ENCODE measurements around the gene SRC. TPM values are rescaled to one million over a fixed set of nuclear protein-coding genes. Genes with fewer than 3 reads are reported as not detected.

The SRC gene
- polyA plus RNA-seq, 1 of the 3 experiments (the other 2 are of a cell fraction): 23.8 TPM

DNA sequence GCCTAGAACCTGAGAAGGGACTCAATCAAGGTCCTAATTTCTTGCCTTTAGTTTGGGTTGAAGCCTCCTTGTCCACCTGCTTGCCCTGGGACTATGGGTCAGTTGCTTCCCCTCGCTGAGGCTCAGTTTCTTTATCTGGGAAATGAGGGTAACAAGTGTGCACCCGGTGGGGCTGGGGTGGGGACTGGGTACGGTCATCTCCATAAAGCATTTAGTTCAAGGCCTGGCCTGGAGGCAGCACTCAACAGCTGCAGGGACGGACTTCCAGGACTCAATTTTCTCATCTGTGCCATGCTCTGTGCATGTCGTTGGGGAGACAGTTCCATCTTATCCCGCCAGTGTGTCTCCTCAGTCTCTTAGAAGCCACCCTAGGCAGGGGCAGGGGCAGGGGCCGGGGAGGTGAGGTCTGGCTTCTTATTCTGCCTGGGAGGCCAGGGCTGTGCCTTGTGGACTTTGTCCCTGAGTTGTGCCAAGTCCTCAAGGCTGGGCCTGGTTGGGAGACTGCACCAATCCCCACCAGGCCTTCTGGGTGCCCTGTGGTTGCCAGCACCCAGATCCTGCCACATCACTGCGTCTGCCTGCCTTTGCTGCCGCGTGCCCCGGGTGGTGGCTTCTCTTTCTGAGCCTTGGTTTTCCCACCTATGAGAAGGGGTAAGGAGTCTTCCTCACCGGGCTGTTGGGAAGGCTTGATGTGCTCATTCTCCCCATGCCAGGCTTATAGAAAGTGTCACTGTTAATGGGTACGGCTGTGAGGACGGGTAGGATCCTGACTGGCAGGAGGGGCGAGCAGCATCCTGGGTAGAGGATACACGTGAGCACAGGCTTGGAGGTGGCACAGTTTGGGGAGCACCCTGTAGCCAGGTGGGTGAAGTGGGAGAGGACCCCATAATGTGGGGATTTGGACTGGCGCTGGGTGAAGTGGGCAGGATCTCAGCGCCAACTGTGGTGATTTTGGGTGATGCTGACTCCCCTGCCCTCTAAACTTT is 8.6 kb downstream of the SRC start:
- no peaks in the 10 kb centered on the region for H3K9me3 ChIP-seq
- H3K9ac ChIP-seq: no peak overlapping the region
- no peaks in the 10 kb centered on the region for H3K27me3 ChIP-seq (ENCODE audit: insufficient read depth)
- peak overlapping the region in 1 of 2 experiments; percentile 90; a peak in 2 of 4 replicates for H3K27ac ChIP-seq (ENCODE audit: low read depth in 2 of 2, low read length in 1 of 2)
- no peak overlapping the region for H2AFZ ChIP-seq (ENCODE audit: low read depth)
- H4K20me1 ChIP-seq (ENCODE audit: insufficient read depth): peaks cover 80% of the 10 kb centered on the region
- H3K36me3 ChIP-seq (replicated peaks in 1 of 2; ENCODE audit: control insufficient read depth in 1 of 2, insufficient read depth in 2 of 2, low read length in 1 of 2): peaks cover 0 to 23% of the 10 kb centered on the region in 2 experiments
- TF ChIP-seq MEF2A (IDR thresholded peaks at IDR 0.05; ENCODE audit: borderline replicate concordance, low read depth) (no peak), RXRA (IDR thresholded peaks at IDR 0.05; ENCODE audit: borderline replicate concordance, low read depth) (no peak), FOXJ3 (CRISPR knock-in tag; IDR thresholded peaks at IDR 0.05) (no peak), NRF1 (IDR thresholded peaks at IDR 0.05; ENCODE audit: low read depth, low read length) (no peak), RCOR1 (IDR thresholded peaks at IDR 0.05; ENCODE audit: low read length) (no peak), MXI1 (IDR thresholded peaks at IDR 0.05; ENCODE audit: low read depth, low read length) (no peak), TAF1 (IDR thresholded peaks at IDR 0.05; ENCODE audit: borderline replicate concordance, low read depth, low read length) (no peak), TEAD4 (IDR thresholded peaks at IDR 0.05; ENCODE audit: borderline replicate concordance, insufficient read depth) (no peak), FOXM1 (IDR thresholded peaks at IDR 0.05; ENCODE audit: low read depth) (no peak), FOSL2 (IDR thresholded peaks at IDR 0.05; ENCODE audit: borderline replicate concordance, low read depth) (no peak)
- TF ChIP-seq, protein P1, sequence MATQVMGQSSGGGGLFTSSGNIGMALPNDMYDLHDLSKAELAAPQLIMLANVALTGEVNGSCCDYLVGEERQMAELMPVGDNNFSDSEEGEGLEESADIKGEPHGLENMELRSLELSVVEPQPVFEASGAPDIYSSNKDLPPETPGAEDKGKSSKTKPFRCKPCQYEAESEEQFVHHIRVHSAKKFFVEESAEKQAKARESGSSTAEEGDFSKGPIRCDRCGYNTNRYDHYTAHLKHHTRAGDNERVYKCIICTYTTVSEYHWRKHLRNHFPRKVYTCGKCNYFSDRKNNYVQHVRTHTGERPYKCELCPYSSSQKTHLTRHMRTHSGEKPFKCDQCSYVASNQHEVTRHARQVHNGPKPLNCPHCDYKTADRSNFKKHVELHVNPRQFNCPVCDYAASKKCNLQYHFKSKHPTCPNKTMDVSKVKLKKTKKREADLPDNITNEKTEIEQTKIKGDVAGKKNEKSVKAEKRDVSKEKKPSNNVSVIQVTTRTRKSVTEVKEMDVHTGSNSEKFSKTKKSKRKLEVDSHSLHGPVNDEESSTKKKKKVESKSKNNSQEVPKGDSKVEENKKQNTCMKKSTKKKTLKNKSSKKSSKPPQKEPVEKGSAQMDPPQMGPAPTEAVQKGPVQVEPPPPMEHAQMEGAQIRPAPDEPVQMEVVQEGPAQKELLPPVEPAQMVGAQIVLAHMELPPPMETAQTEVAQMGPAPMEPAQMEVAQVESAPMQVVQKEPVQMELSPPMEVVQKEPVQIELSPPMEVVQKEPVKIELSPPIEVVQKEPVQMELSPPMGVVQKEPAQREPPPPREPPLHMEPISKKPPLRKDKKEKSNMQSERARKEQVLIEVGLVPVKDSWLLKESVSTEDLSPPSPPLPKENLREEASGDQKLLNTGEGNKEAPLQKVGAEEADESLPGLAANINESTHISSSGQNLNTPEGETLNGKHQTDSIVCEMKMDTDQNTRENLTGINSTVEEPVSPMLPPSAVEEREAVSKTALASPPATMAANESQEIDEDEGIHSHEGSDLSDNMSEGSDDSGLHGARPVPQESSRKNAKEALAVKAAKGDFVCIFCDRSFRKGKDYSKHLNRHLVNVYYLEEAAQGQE (IDR thresholded peaks at IDR 0.05; ENCODE audit: low read depth, low read length): no peak
- TF ChIP-seq, protein P2, sequence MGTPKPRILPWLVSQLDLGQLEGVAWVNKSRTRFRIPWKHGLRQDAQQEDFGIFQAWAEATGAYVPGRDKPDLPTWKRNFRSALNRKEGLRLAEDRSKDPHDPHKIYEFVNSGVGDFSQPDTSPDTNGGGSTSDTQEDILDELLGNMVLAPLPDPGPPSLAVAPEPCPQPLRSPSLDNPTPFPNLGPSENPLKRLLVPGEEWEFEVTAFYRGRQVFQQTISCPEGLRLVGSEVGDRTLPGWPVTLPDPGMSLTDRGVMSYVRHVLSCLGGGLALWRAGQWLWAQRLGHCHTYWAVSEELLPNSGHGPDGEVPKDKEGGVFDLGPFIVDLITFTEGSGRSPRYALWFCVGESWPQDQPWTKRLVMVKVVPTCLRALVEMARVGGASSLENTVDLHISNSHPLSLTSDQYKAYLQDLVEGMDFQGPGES (IDR thresholded peaks at IDR 0.05; ENCODE audit: low read depth, low read length): no peak
- TF ChIP-seq, protein P3, sequence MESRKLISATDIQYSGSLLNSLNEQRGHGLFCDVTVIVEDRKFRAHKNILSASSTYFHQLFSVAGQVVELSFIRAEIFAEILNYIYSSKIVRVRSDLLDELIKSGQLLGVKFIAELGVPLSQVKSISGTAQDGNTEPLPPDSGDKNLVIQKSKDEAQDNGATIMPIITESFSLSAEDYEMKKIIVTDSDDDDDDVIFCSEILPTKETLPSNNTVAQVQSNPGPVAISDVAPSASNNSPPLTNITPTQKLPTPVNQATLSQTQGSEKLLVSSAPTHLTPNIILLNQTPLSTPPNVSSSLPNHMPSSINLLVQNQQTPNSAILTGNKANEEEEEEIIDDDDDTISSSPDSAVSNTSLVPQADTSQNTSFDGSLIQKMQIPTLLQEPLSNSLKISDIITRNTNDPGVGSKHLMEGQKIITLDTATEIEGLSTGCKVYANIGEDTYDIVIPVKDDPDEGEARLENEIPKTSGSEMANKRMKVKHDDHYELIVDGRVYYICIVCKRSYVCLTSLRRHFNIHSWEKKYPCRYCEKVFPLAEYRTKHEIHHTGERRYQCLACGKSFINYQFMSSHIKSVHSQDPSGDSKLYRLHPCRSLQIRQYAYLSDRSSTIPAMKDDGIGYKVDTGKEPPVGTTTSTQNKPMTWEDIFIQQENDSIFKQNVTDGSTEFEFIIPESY (IDR thresholded peaks at IDR 0.05; ENCODE audit: borderline replicate concordance, low read depth): no peak
- TF ChIP-seq, protein P4, sequence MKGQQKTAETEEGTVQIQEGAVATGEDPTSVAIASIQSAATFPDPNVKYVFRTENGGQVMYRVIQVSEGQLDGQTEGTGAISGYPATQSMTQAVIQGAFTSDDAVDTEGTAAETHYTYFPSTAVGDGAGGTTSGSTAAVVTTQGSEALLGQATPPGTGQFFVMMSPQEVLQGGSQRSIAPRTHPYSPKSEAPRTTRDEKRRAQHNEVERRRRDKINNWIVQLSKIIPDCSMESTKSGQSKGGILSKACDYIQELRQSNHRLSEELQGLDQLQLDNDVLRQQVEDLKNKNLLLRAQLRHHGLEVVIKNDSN (IDR thresholded peaks at IDR 0.05; ENCODE audit: borderline replicate concordance, low read depth): no peak
- TF ChIP-seq, protein P5, sequence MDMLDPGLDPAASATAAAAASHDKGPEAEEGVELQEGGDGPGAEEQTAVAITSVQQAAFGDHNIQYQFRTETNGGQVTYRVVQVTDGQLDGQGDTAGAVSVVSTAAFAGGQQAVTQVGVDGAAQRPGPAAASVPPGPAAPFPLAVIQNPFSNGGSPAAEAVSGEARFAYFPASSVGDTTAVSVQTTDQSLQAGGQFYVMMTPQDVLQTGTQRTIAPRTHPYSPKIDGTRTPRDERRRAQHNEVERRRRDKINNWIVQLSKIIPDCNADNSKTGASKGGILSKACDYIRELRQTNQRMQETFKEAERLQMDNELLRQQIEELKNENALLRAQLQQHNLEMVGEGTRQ (IDR thresholded peaks at IDR 0.05; ENCODE audit: borderline replicate concordance, low read depth, low read length): no peak
- TF ChIP-seq, protein P6, sequence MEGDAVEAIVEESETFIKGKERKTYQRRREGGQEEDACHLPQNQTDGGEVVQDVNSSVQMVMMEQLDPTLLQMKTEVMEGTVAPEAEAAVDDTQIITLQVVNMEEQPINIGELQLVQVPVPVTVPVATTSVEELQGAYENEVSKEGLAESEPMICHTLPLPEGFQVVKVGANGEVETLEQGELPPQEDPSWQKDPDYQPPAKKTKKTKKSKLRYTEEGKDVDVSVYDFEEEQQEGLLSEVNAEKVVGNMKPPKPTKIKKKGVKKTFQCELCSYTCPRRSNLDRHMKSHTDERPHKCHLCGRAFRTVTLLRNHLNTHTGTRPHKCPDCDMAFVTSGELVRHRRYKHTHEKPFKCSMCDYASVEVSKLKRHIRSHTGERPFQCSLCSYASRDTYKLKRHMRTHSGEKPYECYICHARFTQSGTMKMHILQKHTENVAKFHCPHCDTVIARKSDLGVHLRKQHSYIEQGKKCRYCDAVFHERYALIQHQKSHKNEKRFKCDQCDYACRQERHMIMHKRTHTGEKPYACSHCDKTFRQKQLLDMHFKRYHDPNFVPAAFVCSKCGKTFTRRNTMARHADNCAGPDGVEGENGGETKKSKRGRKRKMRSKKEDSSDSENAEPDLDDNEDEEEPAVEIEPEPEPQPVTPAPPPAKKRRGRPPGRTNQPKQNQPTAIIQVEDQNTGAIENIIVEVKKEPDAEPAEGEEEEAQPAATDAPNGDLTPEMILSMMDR (IDR thresholded peaks at IDR 0.05): no peak
- CTCF ChIA-PET: interaction anchor here (1.6 to 3.3 kb wide), 2 partner anchors 8 to 31 kb away, joined by 7 to 16 read pairs; no protein-coding TSS in a partner anchor
- H3K4me2 ChIP-seq: no peak overlapping the region
- POLR2A ChIA-PET: no interaction called here
- H3K4me3 ChIP-seq (ENCODE audit: low read depth in 2 of 2, low read length in 1 of 2): no peak overlapping the region
- peaks cover 0 to 82% of the 10 kb centered on the region in 2 experiments; a peak in 2 of 4 replicates for H3K4me1 ChIP-seq (ENCODE audit: control insufficient read depth in 1 of 2, insufficient read depth in 2 of 2, low read depth in 1 of 2, low read length in 1 of 2)
- peaks cover 83% of the 10 kb centered on the region for H3K79me2 ChIP-seq (ENCODE audit: insufficient read depth)
- H3K9me2 ChIP-seq: no peaks in the 10 kb centered on the region
- peak; percentile 11 for DNase-seq
- WGBS (ENCODE audit: low lambda C conversion rate): 89% methylated on average over 13 of the region's 18 CpGs
- H3F3A ChIP-seq (replicated peaks; ENCODE audit: insufficient read depth): no peaks in the 10 kb centered on the region

Data from SK-N-SH (cell line).